GM12874 (cell line): ENCODE measurements around the gene OR7C1.

Experiments
- TF ChIP-seq, protein P1 (sequence below): IDR thresholded peaks from 2 replicates; pipeline ENCODE4 v1.5.1; 2011; ENCODE audit warnings: low read depth, mild to moderate bottlenecking, control low read depth, low read length, moderate library complexity; ENCODE audit not compliant: insufficient read depth

Gene OR7C1

GRCh38 chr19:14761607-14762006 lies 73.4 kb downstream of the OR7C1 start:
- TF ChIP-seq, protein P1, sequence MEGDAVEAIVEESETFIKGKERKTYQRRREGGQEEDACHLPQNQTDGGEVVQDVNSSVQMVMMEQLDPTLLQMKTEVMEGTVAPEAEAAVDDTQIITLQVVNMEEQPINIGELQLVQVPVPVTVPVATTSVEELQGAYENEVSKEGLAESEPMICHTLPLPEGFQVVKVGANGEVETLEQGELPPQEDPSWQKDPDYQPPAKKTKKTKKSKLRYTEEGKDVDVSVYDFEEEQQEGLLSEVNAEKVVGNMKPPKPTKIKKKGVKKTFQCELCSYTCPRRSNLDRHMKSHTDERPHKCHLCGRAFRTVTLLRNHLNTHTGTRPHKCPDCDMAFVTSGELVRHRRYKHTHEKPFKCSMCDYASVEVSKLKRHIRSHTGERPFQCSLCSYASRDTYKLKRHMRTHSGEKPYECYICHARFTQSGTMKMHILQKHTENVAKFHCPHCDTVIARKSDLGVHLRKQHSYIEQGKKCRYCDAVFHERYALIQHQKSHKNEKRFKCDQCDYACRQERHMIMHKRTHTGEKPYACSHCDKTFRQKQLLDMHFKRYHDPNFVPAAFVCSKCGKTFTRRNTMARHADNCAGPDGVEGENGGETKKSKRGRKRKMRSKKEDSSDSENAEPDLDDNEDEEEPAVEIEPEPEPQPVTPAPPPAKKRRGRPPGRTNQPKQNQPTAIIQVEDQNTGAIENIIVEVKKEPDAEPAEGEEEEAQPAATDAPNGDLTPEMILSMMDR, result no peak

DNA sequence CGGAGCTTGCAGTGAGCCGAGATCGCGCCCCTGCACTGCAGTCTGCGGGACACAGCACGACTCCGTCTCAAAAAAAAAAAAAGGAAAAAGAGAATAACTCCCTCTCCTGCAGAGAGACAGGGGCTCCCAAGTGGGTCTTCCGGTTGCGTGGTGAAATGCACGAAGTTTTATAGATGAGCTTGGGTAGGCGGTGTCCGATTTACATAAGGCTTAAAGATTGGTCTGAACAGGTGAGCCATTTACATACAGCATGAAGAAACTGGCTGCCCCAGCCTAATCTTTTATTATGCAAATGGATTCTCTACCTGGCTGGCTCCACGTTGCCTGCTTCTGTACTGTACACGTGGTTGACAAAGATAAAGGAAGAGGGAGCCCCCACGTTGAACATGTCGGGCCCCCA lies 76.2 kb downstream of the OR7C1 start:
- TF ChIP-seq, protein P1, result no peak

DNA sequence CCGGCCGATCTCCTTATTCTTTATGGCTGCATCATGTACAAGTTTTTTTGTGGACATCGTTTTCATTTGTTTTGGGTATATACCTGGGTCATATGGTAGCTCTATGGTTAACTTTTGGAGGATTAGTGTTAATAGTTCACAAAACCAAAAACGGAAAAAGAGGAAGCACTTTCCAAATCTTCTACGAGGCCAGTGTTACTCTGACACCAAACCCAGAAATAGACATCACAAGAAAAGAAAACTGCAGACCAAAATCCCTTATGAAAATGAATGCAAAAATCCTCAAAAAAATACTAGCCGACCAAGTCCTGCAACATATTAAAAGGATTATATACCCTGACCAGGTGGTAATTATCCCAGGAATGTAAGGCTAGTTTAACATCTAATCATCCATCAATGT lies 86.4 kb downstream of the OR7C1 start:
- TF ChIP-seq, protein P1, result no peak
